Suprapubic skin (tissue), 4 donors: ENCODE measurements around the gene PLAAT2. TPM values are rescaled to one million over a fixed set of nuclear protein-coding genes. Genes with fewer than 3 reads are reported as not detected.
"Not testable (repeated sequence)": the region's sequence is repeated elsewhere in the genome, so short reads cannot be mapped to it uniquely, and the experiment has no call there.

Experiments
- DNase-seq, 2 donors: peaks; one replicate each; pipeline ENCODE4 v3.0.0-alpha.2; 2019; ENCODE audit warnings: low spot score in 2 of 2
- H3K27ac ChIP-seq: fragments of 200-600 bp; sonication (generic); one replicate; pipeline ENCODE4 v1.5.1; 2019
- H3K27me3 ChIP-seq: fragments of 200-600 bp; sonication (generic); one replicate; pipeline ENCODE4 v1.5.1; 2019
- H3K36me3 ChIP-seq: fragments of 200-600 bp; sonication (generic); one replicate; pipeline ENCODE4 v1.5.1; 2019
- H3K4me1 ChIP-seq: fragments of 200-600 bp; sonication (generic); one replicate; pipeline ENCODE4 v1.5.1; 2019
- H3K4me3 ChIP-seq: fragments of 200-600 bp; sonication (generic); one replicate; pipeline ENCODE4 v1.5.1; 2019; ENCODE audit warnings: mild to moderate bottlenecking
- H3K9me3 ChIP-seq: fragments of 200-600 bp; sonication (generic); one replicate; pipeline ENCODE4 v1.5.1; 2019
- EP300 ChIP-seq: sonication (generic); formaldehyde crosslinking; IDR thresholded peaks from one replicate; pipeline ENCODE4 v1.6.1; 2017; ENCODE audit warnings: antibody characterized with exemption
- POLR2A ChIP-seq, 2 donors: fragments of 450-650 bp; IDR thresholded peaks; one replicate each; pipeline ENCODE4 v1.6.1; 2017; ENCODE audit warnings: antibody characterized with exemption in 2 of 2, mild to moderate bottlenecking in 2 of 2, moderate library complexity in 2 of 2
- POLR2AphosphoS5 ChIP-seq, 3 donors: sonication (generic); formaldehyde crosslinking; IDR thresholded peaks; one replicate each; pipeline ENCODE4 v1.6.1; 2017; ENCODE audit warnings: antibody characterized with exemption in 3 of 3
- WGBS: methylation state at CpG from one replicate; pipeline ENCODE4 v1.1.5; 2018; 5-methylcytosine and 5-hydroxymethylcytosine counted together
- total RNA-seq, 4 donors: library from RNA; depleted of rRNA; stranded (reverse); fragments of >200 nt; gene quantifications; one replicate each; pipeline ENCODE4 v1.1.0, GENCODE V29; 2016
- TF ChIP-seq, protein P1 (sequence below), 2 donors: fragments of 200-600 bp in 1 of 2; fragments of 450-650 bp in 1 of 2; sonication (generic) in 1 of 2; IDR thresholded peaks; one replicate each; pipeline ENCODE4 v1.5.1; 2016 to 2019; ENCODE audit warnings: antibody characterized with exemption in 2 of 2, mild to moderate bottlenecking in 1 of 2, moderate library complexity in 1 of 2

Gene PLAAT2
- total RNA-seq, 4 donors from 2014 or later: not detected

DNA sequence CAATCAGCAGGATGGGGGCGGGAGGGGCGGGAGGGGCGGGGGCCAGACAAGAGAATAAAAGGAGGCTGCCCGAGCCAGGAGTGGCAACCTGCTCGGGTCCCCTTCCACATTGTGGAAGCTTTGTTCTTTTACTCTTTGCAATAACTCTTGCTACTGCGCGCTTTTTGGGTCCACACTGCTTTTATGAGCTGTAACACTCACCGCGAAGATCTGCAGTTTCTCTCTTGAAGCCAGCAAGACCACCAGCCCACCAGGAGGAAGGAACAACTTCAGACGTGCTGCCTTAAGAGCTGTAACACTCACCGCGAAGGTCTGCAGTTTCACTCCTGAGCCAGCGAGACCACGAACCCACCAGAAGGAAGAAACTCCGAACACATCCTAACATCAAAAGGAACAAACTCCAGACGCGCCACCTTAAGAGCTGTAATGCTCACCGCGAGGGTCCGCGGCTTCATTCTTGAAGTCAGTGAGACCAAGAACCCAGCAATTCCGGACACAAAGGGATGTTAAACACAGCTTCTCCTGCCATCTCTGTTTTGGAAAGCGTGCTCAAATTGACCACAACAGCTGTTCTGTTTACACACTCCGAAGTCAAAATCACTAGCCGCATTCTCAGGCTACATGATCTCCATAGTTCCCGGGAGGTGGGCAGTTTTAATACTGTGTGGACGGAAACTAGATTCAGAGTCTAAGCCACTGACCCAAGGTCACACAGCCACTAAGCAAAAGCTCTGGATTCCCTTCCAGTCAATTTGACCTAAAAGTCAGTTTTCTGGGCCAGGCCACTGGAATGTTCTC is 11.9 kb downstream of the PLAAT2 start:
- no peak for DNase-seq
- Histone ChIP-seq H3K4me1 (no peaks in the 10 kb centered on the region), H3K27ac (no peak overlapping the region), H3K36me3 (no peaks in the 10 kb centered on the region), H3K9me3 (no peaks in the 10 kb centered on the region), H3K4me3 (no peak overlapping the region), H3K27me3 (no peaks in the 10 kb centered on the region)
- no peak for TF ChIP-seq POLR2A (IDR thresholded peaks at IDR 0.05)
- no peak for TF ChIP-seq POLR2AphosphoS5 (IDR thresholded peaks at IDR 0.05)
- TF ChIP-seq EP300: no peak
- TF ChIP-seq, protein P1, sequence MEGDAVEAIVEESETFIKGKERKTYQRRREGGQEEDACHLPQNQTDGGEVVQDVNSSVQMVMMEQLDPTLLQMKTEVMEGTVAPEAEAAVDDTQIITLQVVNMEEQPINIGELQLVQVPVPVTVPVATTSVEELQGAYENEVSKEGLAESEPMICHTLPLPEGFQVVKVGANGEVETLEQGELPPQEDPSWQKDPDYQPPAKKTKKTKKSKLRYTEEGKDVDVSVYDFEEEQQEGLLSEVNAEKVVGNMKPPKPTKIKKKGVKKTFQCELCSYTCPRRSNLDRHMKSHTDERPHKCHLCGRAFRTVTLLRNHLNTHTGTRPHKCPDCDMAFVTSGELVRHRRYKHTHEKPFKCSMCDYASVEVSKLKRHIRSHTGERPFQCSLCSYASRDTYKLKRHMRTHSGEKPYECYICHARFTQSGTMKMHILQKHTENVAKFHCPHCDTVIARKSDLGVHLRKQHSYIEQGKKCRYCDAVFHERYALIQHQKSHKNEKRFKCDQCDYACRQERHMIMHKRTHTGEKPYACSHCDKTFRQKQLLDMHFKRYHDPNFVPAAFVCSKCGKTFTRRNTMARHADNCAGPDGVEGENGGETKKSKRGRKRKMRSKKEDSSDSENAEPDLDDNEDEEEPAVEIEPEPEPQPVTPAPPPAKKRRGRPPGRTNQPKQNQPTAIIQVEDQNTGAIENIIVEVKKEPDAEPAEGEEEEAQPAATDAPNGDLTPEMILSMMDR (IDR thresholded peaks at IDR 0.05): no peak
- 92% methylated on average over 26 of the region's 27 CpGs for WGBS

DNA sequence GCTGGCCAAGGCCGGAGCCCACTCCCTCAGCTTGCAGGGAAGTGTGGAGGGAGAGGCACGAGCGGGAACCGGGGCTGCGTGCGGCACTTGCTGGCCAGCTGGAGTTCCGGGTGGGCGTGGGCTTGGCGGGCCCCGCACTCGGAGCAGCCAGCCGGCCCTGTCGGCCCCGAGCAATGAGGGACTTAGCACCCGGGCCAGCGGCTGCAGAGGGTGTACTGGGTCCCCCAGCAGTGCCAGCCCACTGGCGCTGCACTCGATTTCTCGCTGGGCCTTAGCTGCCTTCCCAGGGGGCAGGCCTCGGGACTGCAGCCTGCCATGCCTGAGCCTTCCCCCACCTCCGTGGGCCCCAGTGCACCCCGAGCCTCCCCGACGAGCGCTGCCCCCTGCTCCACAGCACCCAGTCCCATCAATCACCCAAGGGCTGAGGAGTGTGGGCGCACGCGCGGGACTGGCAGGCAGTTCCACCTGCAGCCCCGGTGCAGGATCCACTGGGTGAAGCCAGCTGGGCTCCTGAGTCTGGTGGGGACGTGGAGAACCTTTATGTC is 13.0 kb downstream of the PLAAT2 start:
- DNase-seq, H3K27ac ChIP-seq, H3K4me1 ChIP-seq, H3K27me3 ChIP-seq, H3K9me3 ChIP-seq, H3K36me3 ChIP-seq, H3K4me3 ChIP-seq: not testable (repeated sequence)
- 98% methylated on average over 14 of the region's 31 CpGs for WGBS

DNA sequence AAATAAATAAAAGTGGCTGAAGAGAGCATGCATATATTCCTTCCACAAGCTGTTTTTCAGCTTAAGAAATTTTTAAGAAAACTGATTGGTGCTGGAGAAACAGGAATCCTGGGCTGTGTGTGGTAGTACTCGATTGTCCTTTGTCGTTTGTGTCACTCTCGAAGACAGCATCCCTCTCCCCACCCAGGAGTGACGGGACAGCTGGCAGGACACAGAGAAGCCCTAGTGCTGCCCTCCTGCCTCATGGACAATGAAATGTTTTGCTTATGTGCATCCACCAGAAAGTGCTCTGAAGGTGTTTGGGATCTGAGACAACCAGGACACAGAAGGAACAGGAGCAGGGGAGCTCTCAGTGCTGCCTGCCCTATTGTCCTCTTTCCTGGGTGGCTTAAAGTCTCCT is 13.8 kb downstream of the PLAAT2 start:
- Histone ChIP-seq H3K9me3 (no peaks in the 10 kb centered on the region), H3K27ac (no peak overlapping the region), H3K4me1 (no peaks in the 10 kb centered on the region), H3K4me3 (no peak overlapping the region), H3K36me3 (no peaks in the 10 kb centered on the region), H3K27me3 (no peaks in the 10 kb centered on the region)
- no peak for TF ChIP-seq EP300
- TF ChIP-seq POLR2A (IDR thresholded peaks at IDR 0.05): no peak
- TF ChIP-seq, protein P1 (IDR thresholded peaks at IDR 0.05): no peak
- no peak for TF ChIP-seq POLR2AphosphoS5 (IDR thresholded peaks at IDR 0.05)
- WGBS: 84% methylated on average over 4 of the region's 4 CpGs
- no peak for DNase-seq

DNA sequence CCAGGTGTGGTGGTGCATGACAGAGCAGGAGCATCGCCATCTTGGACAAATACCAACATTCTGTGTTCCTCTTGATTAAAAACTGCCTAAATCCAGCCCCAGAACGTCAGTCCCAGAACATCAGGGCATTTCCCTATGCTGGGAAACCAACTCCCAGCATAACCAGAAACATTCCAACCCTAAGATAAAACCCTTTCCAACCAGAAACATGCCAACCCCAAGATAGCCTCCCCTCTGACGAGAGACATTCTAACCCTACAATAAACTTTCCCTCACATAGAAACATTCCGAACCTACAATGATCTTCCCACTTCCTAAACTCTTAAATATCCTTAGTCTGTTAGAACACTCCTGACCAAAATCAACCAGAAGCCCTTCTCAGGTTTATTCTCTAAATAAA is 15.0 kb downstream of the PLAAT2 start:
- H3K4me3 ChIP-seq: no peak overlapping the region

DNA sequence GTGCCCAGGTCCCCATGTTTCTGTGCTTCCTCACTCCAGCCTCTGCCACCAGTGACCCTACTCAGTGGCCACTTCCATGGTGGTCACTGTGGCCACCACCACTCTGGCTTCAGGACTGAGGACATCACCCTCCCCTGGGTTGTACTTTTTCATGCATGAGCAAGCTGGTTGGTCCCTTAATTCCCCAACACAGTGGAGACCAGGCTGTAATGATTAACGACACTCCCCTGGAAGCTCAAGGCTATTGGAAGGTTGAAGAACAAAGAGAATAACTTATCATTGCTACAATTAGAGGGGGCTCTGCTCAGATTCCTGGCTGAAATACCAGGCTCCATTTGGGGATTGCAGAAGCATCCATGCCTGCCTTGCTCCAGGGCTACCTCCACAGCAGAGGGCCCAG is 16.1 kb downstream of the PLAAT2 start:
- no peaks in the 10 kb centered on the region for H3K27me3 ChIP-seq
- TF ChIP-seq POLR2A (IDR thresholded peaks at IDR 0.05) (no peak), EP300 (no peak), POLR2AphosphoS5 (IDR thresholded peaks at IDR 0.05) (no peak)
- TF ChIP-seq, protein P1 (IDR thresholded peaks at IDR 0.05): no peak
- no peaks in the 10 kb centered on the region for H3K36me3 ChIP-seq
- H3K4me1 ChIP-seq: no peaks in the 10 kb centered on the region
- H3K9me3 ChIP-seq: no peaks in the 10 kb centered on the region
- H3K27ac ChIP-seq: no peak overlapping the region
- H3K4me3 ChIP-seq: no peak overlapping the region
- DNase-seq: no peak
- WGBS: 93% methylated on average over 1 of the region's 1 CpG

More for the DNA sequence above, 15.0 kb downstream of the PLAAT2 start:
- Histone ChIP-seq H3K4me1 (no peaks in the 10 kb centered on the region), H3K36me3 (no peaks in the 10 kb centered on the region), H3K9me3 (no peaks in the 10 kb centered on the region), H3K27ac (no peak overlapping the region), H3K27me3 (no peaks in the 10 kb centered on the region)
- WGBS: 72% methylated on average over 4 of the region's 4 CpGs
- TF ChIP-seq, protein P1 (IDR thresholded peaks at IDR 0.05): no peak
- TF ChIP-seq POLR2A (IDR thresholded peaks at IDR 0.05) (no peak), EP300 (no peak), POLR2AphosphoS5 (IDR thresholded peaks at IDR 0.05) (no peak)
- DNase-seq: no peak
